ENCODE data around the gene CKAP2L.

CKAP2L gene

GRCh38 chr2:112764071-112765044 lies at the start of gene CKAP2L:
CKAP2L (minus strand) TSS chr2:112764609; CDS start chr2:112764598, 11 bp downstream.
- Mint-ChIP-seq H3K27ac (peak within 1 kb of the TSS; percentile 97), H3K4me3 (peak within 1 kb of the TSS; percentile 86), H3K4me1 (ENCODE audit: low read depth) (peaks cover 52% of the 10 kb centered on the region), H3K9me3 (peaks cover 9% of the 10 kb centered on the region), H3K36me3 (ENCODE audit: low read depth) (peaks cover 27% of the 10 kb centered on the region), H3K27me3 (ENCODE audit: low read depth) (no peaks in the 10 kb centered on the region)

GRCh38 chr2:112813280-112813966 lies 49.0 kb upstream of the CKAP2L start:
- H3K36me3 Mint-ChIP-seq (ENCODE audit: low read depth): peaks cover 8% of the 10 kb centered on the region
- no peak overlapping the region for H3K4me3 Mint-ChIP-seq
- peaks cover 22% of the 10 kb centered on the region for H3K9me3 Mint-ChIP-seq
- no peaks in the 10 kb centered on the region for H3K27me3 Mint-ChIP-seq (ENCODE audit: low read depth)
- H3K27ac Mint-ChIP-seq: no peak overlapping the region
- H3K4me1 Mint-ChIP-seq (ENCODE audit: low read depth): peaks cover 17% of the 10 kb centered on the region

GRCh38 chr2:112812318-112813267 lies 48.2 kb upstream of the CKAP2L start:
- peak overlapping the region; percentile 12 for H3K27ac Mint-ChIP-seq
- no peaks in the 10 kb centered on the region for H3K27me3 Mint-ChIP-seq (ENCODE audit: low read depth)
- H3K9me3 Mint-ChIP-seq: peaks cover 24% of the 10 kb centered on the region
- H3K4me1 Mint-ChIP-seq (ENCODE audit: low read depth): peaks cover 17% of the 10 kb centered on the region
- H3K36me3 Mint-ChIP-seq (ENCODE audit: low read depth): peaks cover 9% of the 10 kb centered on the region
- H3K4me3 Mint-ChIP-seq: no peak overlapping the region

- peak overlapping the region; percentile 12 for H3K27ac Mint-ChIP-seq
- H3K4me3 Mint-ChIP-seq: no peak overlapping the region
- H3K4me1 Mint-ChIP-seq (ENCODE audit: low read depth): peaks cover 17% of the 10 kb centered on the region
- no peaks in the 10 kb centered on the region for H3K27me3 Mint-ChIP-seq (ENCODE audit: low read depth)
- H3K9me3 Mint-ChIP-seq: peaks cover 31% of the 10 kb centered on the region
- H3K36me3 Mint-ChIP-seq (ENCODE audit: low read depth): peaks cover 14% of the 10 kb centered on the region
Observed at GRCh38 chr2:112811841-112812306, 47.5 kb upstream of the CKAP2L start.

GRCh38 chr2:112811276-112811831 lies 46.9 kb upstream of the CKAP2L start:
- Mint-ChIP-seq H3K9me3 (peaks cover 36% of the 10 kb centered on the region), H3K27me3 (ENCODE audit: low read depth) (no peaks in the 10 kb centered on the region), H3K4me1 (ENCODE audit: low read depth) (peaks cover 20% of the 10 kb centered on the region), H3K4me3 (no peak overlapping the region), H3K27ac (peak overlapping the region; percentile 75), H3K36me3 (ENCODE audit: low read depth) (peaks cover 17% of the 10 kb centered on the region)

- Mint-ChIP-seq H3K4me1 (ENCODE audit: low read depth) (peaks cover 27% of the 10 kb centered on the region), H3K9me3 (peaks cover 36% of the 10 kb centered on the region), H3K27ac (no peak overlapping the region), H3K27me3 (ENCODE audit: low read depth) (no peaks in the 10 kb centered on the region), H3K36me3 (ENCODE audit: low read depth) (peaks cover 17% of the 10 kb centered on the region), H3K4me3 (no peak overlapping the region)
Observed at GRCh38 chr2:112809112-112809511, 44.7 kb upstream of the CKAP2L start.

GRCh38 chr2:112807233-112807807 lies 42.9 kb upstream of the CKAP2L start:
- H3K27me3 Mint-ChIP-seq (ENCODE audit: low read depth): no peaks in the 10 kb centered on the region
- peaks cover 36% of the 10 kb centered on the region for H3K9me3 Mint-ChIP-seq
- peaks cover 29% of the 10 kb centered on the region for H3K4me1 Mint-ChIP-seq (ENCODE audit: low read depth)
- H3K27ac Mint-ChIP-seq: no peak overlapping the region
- H3K36me3 Mint-ChIP-seq (ENCODE audit: low read depth): peaks cover 17% of the 10 kb centered on the region
- no peak overlapping the region for H3K4me3 Mint-ChIP-seq

- no peaks in the 10 kb centered on the region for H3K27me3 Mint-ChIP-seq (ENCODE audit: low read depth)
- H3K27ac Mint-ChIP-seq: peak overlapping the region; percentile 43
- H3K4me1 Mint-ChIP-seq (ENCODE audit: low read depth): peaks cover 21% of the 10 kb centered on the region
- H3K36me3 Mint-ChIP-seq (ENCODE audit: low read depth): peaks cover 14% of the 10 kb centered on the region
- peaks cover 29% of the 10 kb centered on the region for H3K9me3 Mint-ChIP-seq
- H3K4me3 Mint-ChIP-seq: no peak overlapping the region
Observed at GRCh38 chr2:112805542-112805941, 41.1 kb upstream of the CKAP2L start.

- peaks cover 18% of the 10 kb centered on the region for H3K9me3 Mint-ChIP-seq
- H3K27me3 Mint-ChIP-seq (ENCODE audit: low read depth): no peaks in the 10 kb centered on the region
- H3K4me3 Mint-ChIP-seq: no peak overlapping the region
- peak overlapping the region; percentile 62 for H3K27ac Mint-ChIP-seq
- peaks cover 9% of the 10 kb centered on the region for H3K36me3 Mint-ChIP-seq (ENCODE audit: low read depth)
- peaks cover 32% of the 10 kb centered on the region for H3K4me1 Mint-ChIP-seq (ENCODE audit: low read depth)
Observed at GRCh38 chr2:112803691-112804521, 39.5 kb upstream of the CKAP2L start.

- Mint-ChIP-seq H3K36me3 (ENCODE audit: low read depth) (no peaks in the 10 kb centered on the region), H3K9me3 (no peaks in the 10 kb centered on the region), H3K27me3 (ENCODE audit: low read depth) (no peaks in the 10 kb centered on the region), H3K27ac (no peak overlapping the region), H3K4me1 (ENCODE audit: low read depth) (peaks cover 30% of the 10 kb centered on the region), H3K4me3 (no peak overlapping the region)
Observed at GRCh38 chr2:112800881-112801583, 36.6 kb upstream of the CKAP2L start.

- Mint-ChIP-seq H3K4me3 (no peak overlapping the region), H3K4me1 (ENCODE audit: low read depth) (peaks cover 32% of the 10 kb centered on the region), H3K9me3 (no peaks in the 10 kb centered on the region), H3K27me3 (ENCODE audit: low read depth) (no peaks in the 10 kb centered on the region), H3K27ac (peak overlapping the region; percentile 26), H3K36me3 (ENCODE audit: low read depth) (no peaks in the 10 kb centered on the region)
Observed at GRCh38 chr2:112798979-112799975, 34.9 kb upstream of the CKAP2L start.
